ENCODE results near the gene AMBP. TPM values are rescaled to one million over a fixed set of nuclear protein-coding genes. Genes with fewer than 3 reads are reported as not detected.

Gene AMBP
- total RNA-seq (2014; rRNA removed) = not detected in 2 replicates
- polyA plus RNA-seq (2012) = 0.21 TPM

DNA sequence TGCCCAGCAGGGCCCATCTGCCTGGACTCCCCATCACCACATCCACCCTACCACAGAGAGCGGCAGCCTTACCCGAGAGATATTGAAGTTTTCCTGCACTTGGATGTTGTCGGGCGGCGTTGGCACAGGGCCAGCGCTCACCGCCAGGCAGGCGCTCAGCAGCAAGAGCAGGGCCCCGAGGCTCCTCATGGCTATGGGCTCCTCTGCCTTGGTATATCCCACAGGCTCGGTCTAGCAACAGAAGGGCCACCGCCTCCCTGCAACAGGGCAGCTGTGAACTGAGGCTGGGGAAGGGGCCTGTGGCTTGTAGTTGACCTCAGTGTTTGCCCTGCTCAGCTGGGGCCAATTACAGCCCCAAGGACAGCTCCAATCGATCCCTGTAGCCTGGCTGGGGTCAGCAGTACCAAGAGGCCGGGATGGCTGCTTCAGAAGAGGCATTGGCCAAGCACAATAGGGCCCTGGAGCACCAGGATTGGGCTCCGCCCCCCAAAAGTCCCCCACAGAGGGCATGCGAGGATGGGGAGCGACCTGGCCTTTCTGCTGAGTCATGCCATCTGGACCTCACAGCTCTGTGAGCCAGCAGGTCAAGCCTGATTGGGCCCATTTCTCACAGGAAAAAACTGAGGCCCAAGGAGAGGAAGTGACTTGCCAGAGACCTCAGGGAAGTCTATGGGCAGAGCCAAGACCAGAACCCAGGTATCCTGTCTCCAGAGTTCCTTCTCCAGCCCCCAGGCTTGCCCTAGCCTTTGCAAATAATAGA, at the start of gene AMBP:
TSS of gene AMBP (minus strand) at position 280 of the 760 bp plus-strand sequence. CDS start at position 189, 91 bp downstream.
- DNase-seq (ENCODE audit: low read depth) = no peak

DNA sequence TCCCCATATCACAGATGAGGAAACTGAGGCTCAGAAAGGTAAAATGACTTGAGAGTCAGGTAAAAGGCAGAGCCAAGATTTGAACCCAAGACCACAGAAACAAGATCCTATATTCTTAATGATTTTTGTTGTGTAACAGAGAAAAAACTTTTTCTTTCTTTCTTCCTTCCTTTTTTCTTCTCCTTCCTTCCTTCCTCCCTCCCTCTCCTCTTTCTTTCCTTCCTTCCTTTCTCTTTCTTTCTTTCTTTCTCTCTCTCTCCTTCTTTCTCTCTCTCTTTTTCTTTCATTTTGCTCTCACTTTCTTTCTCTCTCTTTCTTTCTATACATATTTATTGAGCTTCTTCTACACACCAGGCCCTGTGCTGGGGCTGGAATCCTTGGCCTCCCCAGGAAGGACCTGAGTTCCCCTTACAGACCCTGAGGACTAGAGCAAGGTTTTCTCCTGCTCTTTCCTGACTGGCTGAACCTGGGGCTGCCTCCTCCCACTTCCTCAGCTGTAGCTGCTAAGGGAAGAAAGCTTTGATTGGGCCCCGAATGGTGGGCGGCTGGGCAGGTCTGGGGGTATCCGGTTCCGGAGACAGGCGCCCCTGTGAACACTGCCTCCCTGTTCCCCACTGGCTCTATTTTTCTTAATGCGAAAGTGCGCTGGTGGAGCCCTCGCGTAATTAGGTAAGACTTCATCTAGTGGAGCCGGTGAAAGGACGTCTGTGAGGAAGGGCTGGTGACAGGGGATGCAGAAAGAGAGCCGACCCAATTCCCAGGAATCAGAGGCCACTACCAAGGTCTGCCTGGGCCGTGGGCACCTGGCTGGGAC, 48.4 kb upstream of the AMBP start:
- no peak for DNase-seq (ENCODE audit: low read depth)

DNA sequence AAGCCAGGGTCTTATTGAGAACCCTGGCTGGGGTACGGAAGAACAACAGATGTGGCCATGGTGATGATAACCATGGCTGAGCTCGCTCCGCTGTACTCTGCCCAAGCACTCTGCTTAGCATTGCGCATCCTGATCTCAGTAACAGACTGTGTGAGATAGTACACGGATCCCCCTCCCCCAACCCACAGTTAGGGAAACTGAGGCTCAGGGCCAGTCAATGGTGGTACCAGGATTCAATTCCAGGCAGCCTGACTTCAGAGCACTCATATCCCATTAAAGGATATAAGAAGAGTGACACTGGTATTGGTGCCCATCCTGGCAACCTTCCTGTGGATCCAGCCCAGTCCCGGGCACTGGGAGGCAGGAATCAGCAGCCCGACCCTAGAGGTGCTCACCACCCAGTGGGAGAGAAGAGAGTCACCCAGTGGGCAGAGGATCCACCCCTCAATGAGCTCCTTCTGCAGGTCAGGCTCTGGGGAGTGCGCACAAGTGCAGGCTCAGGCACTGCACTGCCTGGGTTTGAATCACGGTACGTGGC, 47.4 kb upstream of the AMBP start:
- DNase-seq (ENCODE audit: low read depth) = no peak

DNA sequence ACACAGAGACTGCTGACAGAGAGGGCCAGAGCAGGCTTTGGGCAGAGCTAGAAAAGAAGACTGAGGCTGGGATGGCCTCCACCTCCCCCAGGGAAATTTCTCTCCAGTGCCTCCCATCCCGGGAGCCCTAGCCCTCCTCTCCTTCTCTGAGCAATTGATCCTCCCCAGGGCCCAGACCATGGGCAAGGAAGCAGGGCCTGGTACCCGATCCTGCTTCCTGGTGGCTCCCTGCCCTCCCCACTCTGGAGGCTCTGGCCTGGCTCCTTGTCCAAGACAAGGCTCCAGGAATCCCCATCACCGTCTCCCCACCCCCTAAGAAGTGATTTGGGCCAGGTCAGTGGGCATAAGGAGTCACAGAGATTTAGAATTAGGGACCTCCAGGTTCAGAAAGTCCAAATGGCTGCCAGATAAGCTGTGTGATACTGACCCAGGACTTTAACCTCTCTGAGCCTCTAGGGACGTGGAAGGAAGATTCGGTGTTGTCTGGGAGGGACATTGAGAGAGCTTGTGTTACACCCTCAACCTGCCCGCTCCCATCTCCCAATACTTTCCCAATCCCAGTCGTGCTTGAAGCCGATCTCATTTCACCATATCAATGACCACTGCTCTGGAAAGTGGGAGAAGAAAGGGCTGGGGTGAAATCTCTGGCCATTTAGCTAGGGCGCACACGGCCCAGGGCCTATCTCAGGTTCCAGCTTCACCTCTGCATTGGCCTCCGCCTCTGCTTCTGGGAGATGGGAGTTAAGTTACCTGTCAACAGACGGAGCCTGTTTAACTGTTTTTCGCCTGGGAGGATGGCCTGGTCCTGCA, 46.8 kb upstream of the AMBP start:
- DNase-seq (ENCODE audit: low read depth) = no peak

DNA sequence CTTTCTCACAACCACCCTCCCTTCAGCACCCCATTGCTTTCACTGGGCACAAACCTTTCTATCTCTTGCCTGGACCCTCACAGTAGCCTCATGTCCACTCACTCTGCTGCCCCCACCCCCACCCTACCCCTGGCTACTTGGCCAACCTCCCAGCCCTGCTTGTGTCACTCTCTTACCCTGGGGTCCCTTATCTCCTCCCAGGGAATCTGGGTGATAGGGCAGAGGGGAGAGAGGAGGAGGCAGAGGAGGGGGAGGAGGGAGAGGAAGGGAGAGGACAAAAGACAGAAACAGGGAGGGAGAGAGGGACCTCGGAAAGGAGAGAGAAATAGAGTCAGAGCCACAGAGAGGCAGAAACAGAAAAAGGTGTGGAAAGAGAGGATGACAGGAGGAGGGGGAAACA, 46.0 kb upstream of the AMBP start:
- DNase-seq (ENCODE audit: low read depth) = no peak

DNA sequence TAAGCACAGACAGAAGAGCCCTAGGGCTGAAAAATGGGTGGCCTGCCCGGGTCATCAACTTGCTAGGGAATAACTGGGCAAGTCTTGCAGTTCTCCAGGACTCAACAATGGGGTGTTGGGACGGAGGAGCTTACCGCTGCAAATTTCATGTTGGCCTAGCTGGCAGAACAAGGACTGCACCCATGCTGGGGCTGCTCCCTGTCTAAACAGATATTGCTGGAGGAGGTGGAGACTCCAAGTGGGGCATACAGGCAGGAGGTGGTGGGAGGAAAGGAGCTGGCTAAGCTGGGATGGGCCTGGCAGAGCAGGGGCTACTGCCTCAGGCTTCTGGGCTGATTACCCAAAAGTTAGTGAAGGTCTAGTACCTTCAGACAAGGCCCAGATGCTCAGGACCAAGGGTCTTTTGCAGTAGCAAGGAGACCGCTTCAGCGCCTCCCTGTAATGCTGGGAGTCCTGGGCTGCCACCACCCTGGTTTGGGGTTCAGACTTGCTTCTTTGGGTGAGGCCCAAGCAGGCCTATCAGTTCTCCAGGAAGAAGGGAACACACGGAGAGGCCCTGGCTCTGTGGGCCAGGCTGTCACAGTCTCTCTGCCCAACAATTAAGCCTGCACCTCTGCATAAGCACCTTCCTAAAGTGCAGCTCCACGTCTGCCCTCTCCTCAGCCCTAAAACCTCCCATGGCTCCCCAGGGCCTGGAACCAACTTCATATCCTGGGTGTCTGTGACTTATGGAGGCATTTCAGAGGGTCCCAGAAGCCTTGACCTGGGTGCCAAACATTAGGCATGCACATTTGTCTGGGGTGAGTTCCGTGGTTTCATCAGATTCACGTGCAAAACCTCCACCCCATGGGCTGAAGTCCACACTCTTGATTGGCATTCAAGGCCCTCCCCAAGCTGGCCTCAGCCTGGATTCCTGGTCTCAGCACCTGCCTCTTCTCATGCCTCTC, 45.2 kb upstream of the AMBP start:
- DNase-seq (ENCODE audit: low read depth) = no peak

DNA sequence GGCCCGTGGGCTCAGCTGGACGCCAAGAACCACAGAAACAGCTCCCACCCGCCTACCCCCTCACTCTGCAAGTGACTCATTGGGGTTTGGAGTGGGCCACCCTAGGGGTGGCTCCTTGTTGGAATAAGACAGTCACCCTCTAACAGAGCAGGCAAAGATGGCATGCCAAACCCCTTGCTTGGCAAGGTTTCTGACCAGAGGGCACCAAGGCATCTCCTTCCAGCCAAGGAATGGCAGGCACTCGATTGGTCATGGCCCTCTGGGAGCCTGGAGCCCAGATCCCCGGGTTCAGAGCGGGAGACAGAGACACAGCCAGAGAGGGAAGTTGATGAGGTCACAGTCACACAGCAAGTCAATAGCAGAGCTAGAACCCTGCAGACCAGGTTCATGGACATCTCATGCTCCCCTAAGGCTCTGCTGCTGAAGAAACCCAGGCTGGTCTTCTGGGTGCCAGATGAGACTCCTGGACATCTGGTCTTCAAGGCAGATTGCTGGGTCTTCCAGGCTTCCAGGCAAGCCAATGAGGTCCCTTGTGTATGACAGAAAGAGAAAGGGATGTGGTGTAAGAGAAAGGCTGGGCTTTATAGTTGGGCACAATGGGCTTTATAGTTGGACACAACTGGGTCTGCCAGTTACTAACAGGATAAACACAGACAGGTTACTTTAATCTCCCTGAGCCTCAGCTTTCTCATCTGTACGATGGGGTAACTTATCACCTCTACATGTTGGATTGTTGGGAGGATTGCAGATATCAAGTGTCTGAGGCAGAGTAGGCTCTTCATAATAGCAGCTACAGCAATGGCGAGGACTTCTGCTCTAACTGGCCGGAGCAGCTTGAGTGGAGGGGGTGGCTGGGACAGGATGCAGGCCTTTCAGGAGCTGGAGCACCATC, 44.3 kb upstream of the AMBP start:
- DNase-seq (ENCODE audit: low read depth) = no peak

DNA sequence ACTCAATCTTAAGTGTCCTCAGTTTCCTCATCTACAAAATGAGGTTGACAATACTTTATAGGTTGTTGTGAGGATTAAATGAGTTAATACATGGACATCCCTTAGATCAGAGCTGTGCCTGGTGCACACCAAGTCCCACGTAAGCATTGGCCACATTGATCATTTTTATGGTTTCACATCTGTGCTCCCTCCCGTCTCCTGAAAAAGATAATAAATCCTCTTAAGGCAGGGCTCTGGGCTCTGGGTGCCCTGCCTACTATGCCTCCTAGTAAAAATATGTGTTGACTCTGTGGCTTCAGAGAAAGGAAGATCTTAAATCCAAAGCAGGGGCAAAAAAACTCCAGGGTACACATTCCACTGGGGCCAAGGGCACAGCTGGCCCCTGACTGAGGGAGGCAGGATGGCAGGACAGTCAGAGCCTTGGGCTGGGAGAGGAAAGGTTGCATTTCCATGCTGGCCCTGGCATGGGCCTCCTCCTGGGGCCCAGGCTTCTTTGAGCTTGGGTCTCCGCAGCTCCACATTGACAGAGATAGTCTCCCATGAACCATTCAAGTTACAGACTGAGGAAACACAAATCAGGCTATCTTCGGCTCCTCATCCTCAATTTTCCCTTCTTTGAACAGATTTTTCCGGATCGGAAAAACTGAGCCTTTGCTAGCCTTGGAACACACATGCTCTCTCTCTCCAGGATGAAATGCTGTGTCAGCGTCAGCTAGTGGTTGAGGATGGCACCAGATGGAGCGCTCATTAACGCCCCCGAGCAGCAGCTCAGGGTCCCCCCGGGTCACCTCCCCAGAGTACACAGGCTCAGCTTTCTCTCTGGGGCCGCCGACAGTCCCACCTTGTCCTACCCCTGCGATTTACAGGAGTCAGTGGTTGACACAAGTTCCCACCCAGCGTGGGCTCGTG, 43.4 kb upstream of the AMBP start:
- DNase-seq (ENCODE audit: low read depth) = no peak

DNA sequence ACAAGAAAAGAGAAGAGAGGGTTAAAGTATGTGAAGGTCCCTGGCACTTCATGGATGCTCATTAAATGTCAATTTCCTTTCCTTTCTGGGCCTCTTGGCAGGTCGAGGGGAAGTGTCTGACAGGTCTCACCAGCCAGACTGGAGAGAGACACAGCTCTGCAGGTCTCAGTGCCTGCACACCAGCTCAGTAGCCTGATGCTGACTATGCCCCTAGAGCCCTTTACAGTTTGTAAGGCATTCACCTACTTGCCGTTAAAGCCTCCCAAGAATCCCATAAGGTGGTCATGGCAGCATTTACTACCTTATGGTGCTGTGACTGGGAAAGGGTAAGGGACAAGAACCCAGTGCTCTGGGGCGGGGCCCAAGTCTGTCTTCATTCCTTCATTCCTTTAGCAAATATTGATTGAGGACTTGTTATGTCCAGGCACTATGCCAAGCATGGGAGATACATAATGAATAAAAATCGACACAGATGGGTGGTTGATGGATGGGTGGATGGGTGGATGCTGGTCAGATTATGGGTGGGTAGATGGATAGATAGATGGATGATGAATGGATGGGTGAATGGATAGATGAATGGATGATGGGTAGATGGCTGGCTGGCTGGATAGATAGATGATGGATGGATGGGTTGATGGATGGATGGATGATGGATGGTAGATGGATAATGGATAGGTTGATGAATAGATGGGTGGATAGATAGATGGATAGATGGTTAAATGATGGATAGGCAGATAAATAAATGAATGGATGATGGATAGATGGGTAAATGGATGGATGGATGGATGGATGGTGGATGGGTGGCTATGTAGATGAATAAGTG, 42.3 kb upstream of the AMBP start:
- no peak for DNase-seq (ENCODE audit: low read depth)

DNA sequence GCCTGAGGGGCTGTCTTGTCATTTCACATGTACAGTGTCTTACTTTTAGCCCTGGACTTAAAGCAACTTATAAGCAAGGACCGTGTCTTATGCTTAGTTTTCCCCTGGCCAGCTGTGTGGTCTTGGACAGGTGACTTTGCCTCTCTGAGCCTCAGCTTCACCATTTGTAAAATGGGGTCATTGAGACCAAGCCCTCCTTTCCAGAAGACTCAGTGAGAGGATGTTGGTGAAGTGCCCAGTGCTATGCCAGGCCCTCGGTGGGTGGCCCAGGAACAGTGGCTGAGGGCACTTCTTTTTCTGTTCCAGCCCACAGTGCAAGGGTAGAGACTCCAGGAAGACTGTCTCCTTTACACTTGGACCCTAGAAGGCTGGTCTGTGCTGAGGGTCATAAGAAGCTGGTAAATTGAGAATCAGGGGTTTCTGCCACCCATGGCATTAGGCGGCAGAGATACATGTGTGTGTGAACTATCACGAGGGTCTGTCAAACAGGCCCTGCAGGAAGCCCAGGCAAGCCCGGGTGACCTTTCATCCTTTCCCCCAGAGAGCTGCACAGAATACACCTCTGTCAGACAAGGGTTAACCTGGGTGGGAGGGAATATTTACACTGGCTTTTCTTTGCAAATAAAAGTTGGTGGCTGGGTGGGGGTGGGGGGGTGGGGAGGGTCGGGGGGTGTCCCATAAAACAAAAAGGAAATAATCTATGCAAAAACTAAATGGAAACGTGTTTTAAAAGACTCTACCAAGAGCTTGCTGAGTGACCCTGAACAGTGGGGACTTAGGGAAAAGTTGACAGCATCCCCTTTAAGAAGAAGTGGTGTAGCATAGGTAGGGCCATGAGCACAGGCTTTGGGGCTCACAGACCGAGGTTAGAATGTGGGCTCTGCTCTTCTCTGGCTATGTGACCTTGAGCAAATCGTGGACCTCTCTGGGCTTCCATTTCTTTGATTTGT, 41.4 kb upstream of the AMBP start:
- DNase-seq (ENCODE audit: low read depth) = no peak

DNA sequence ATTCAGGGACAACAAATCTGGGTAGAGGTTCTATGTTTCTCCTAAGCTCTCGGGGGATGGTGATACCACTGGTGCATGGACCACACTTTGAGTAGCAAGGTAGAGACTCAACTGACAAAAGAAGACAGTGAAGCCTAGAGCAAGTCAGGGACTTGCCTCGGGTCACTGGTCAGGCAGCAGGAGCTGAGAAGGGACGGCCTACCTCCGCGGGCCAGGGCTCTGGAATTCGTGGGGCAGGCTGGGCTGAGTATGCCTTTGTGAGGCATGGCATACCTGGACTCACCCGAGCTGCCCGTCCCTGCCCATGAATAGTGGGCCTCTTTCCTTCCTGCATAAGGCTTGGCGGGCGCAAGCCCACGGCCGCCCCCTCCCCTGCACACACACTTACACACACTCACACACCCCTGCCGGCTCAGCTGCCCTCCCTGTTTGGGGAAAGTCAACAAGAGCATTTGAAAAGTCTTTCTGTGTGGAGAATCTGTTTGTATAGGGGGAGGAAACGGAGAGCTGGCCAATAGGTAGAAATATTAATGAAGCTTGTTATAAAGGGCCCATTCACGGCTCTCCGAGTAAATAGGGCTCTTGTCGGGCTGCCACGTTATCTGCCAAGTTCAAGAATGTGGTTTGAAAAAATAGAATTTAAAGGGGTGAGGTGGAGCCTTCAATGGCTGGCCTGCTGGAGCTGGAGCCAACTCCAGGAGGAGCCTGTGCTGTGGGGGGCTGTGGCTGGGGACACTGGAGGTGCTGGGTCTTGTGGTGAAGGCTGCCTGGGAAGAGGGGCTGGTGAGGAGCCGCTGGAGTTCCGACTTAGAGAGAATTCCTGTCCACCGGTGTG, 40.1 kb upstream of the AMBP start:
- DNase-seq (ENCODE audit: low read depth) = no peak

DNA sequence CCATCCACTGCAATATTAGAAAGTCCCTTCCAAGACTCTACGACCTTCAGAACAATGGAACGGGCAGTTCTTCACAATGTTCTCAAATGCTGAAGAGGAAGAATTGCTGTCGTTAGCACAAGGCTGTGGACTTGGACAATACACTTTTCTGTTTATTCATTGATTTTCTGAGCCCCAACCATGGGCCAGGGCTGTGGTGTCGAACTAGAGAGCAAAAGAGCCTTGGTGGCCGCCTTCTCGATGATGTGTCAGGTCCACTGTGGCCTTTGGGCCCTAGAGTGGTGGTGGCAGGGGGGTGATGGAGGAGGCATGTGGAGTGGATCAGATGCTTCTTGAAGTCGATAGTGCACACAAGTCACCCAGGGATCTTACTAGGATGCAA, 39.5 kb upstream of the AMBP start:
- DNase-seq (ENCODE audit: low read depth) = no peak

DNA sequence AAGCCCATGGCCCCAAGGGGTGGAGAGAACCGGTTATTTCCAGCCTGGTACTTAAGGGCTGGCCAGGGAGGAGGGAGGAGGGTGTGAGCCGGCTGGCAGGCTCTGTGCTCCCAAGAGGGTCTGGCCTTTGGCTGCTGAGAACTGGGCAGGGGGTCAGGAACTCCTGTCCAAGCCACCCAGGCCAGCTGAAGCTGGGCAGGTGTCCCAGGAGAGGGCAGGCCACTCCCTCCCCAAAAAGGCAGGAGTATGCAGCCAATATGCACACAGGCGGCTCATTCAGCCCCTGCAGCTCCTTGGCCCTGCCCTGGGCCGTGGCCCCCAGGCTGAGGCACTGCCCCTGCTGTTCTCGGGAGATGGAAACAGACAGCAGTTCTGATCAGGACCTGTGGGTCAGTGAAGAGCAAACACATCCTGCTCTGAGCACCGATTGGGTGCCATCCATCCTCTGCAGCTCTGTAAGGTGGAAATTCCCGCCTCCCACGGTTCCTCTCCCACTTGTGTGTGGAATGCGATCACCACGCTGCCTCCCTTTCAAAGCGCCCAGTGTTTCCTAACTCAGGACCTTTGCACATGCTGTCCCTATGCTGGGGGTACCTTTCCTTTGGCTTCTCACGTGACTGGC, 38.1 kb upstream of the AMBP start:
- no peak for DNase-seq (ENCODE audit: low read depth)

DNA sequence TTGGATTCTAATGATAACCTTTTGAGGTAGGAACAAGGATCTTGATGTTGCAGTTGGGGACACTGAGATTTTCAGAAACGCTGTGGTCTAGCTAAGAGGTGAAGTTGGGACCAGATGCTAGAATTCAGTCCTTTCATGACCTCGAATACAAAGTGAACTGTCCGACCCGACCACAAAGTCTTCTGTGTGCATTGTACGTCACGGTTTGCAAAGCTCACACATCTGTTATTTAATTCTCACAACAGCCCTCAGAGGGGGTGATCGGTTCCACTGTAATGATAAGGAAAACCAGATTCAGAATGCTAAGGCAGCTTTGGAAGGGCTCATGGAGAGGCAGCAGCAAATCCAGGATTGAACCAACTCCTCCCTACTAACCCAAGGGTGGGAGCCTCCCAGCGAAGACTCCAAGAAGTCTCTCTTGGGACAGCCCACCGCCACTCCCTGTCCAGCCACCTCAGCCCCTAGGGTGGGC, 37.6 kb upstream of the AMBP start:
- no peak for DNase-seq (ENCODE audit: low read depth)

DNA sequence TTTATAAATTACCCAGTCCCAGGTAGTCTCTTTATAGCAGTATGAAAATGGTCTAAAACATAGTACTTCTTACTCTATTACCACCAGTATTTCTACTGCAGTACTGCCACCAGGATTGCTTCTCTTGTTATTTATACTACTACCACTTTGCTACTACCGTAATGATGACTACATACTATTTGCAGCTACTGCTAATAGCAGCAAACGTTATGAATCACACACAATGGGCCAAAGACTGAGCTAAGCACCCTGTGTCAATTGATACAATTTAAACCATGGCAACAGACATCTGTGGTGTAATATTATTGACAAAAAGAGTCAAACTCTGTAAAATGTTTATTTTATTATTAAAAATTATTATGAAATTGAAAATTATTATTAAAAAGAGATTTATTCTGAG, 36.3 kb upstream of the AMBP start:
- no peak for DNase-seq (ENCODE audit: low read depth)
